Ascending aorta (tissue), 2 donors: ENCODE measurements around the gene CAPN1. TPM values are rescaled to one million over a fixed set of nuclear protein-coding genes. Genes with fewer than 3 reads are reported as not detected.
A peak's percentile ranks its signal among the peaks of the same experiment; 100 is the strongest.

Experiments used
- DNase-seq, 2 donors: peaks; one replicate each; pipeline ENCODE4 v3.0.0-alpha.2; 2019; ENCODE audit warnings: low spot score in 2 of 2
- H3K27ac ChIP-seq, 2 donors: fragments of 200-600 bp; sonication (generic); one replicate each; pipeline ENCODE4 v1.5.1; 2016 to 2017; ENCODE audit warnings: mild to moderate bottlenecking in 1 of 2
- H3K27me3 ChIP-seq: fragments of 200-600 bp; sonication (generic); one replicate; pipeline ENCODE4 v1.5.1; 2017
- H3K36me3 ChIP-seq, 2 donors: fragments of 200-600 bp; sonication (generic); one replicate each; pipeline ENCODE4 v1.5.1; 2016
- H3K4me1 ChIP-seq, 2 donors: fragments of 200-600 bp; sonication (generic); one replicate each; pipeline ENCODE4 v1.5.1; 2016 to 2017; ENCODE audit warnings: mild to moderate bottlenecking in 1 of 2
- H3K4me3 ChIP-seq, 2 donors: fragments of 200-600 bp; sonication (generic); one replicate each; pipeline ENCODE4 v1.5.1; 2016 to 2017; ENCODE audit warnings: mild to moderate bottlenecking in 1 of 2
- H3K9me3 ChIP-seq, 2 donors: fragments of 200-600 bp; sonication (generic); one replicate each; pipeline ENCODE4 v1.5.1; 2016
- intact Hi-C: fragments of 100-400 bp; cut with DNase I; formaldehyde crosslinking; loops from one replicate; pipeline ENCODE4 v1.15.1; 2023
- total RNA-seq: library from RNA; depleted of rRNA; stranded (reverse); fragments of >200 nt; gene quantifications from one replicate; pipeline ENCODE4 v1.1.0, GENCODE V29; 2016
- TF ChIP-seq, protein P1 (sequence below), 3 experiments: fragments of 200-600 bp in 2 of 3; fragments of 450-650 bp in 1 of 3; sonication (generic) in 2 of 3; IDR thresholded peaks; one replicate each; pipeline ENCODE4 v1.5.1; 2016 to 2019; ENCODE audit warnings: antibody characterized with exemption in 3 of 3, mild to moderate bottlenecking in 1 of 3, moderate library complexity in 1 of 3

CAPN1 gene
- total RNA-seq, 1 donor from 2014 or later: 239 TPM

DNA sequence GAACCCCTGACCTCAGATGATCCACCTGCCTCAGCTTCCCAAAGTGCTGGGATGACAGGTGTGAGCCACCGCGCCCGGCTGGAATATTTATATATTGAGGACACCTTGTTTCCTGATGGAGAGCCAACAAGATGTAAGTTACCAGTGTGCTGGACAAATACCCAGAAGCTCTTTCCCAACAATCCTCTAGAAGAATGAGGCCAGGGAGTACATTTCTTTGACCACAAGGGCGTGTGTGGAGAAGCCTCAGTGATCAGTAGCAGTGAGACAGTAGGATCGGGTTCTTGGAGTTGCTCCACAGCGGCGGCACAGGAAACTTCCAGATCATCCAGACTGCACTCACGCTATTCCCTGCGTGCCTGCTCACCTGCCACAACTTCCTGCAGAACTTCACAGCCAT is 69.7 kb downstream of the CAPN1 start:
- intact Hi-C loops: no loop called here
- Histone ChIP-seq H3K4me1 (no peaks in the 10 kb centered on the region), H3K36me3 (no peaks in the 10 kb centered on the region), H3K9me3 (no peaks in the 10 kb centered on the region), H3K27ac (no peak overlapping the region), H3K4me3 (no peak overlapping the region), H3K27me3 (no peaks in the 10 kb centered on the region)
- no peak for DNase-seq
- TF ChIP-seq, protein P1, sequence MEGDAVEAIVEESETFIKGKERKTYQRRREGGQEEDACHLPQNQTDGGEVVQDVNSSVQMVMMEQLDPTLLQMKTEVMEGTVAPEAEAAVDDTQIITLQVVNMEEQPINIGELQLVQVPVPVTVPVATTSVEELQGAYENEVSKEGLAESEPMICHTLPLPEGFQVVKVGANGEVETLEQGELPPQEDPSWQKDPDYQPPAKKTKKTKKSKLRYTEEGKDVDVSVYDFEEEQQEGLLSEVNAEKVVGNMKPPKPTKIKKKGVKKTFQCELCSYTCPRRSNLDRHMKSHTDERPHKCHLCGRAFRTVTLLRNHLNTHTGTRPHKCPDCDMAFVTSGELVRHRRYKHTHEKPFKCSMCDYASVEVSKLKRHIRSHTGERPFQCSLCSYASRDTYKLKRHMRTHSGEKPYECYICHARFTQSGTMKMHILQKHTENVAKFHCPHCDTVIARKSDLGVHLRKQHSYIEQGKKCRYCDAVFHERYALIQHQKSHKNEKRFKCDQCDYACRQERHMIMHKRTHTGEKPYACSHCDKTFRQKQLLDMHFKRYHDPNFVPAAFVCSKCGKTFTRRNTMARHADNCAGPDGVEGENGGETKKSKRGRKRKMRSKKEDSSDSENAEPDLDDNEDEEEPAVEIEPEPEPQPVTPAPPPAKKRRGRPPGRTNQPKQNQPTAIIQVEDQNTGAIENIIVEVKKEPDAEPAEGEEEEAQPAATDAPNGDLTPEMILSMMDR (IDR thresholded peaks at IDR 0.05): no peak

DNA sequence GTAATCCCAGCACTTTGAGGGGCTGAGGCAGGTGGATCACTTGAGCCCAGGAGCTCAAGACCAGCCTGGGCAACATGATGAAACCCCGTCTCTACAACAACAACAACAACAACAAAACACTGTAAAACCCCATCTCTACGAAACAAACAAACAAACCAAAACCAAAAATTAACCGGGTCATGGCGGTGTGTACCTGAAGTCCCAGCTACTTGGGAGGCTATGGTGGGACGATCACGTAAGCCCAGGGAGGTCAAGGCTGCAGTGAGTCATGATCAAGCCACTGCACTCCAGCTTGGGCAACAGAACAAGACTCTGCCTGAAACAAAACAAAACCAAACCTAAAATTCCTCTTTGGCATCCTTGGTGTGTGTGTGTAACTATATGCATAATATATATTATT is 73.0 kb downstream of the CAPN1 start:
- Histone ChIP-seq H3K4me1 (no peaks in the 10 kb centered on the region), H3K27ac (no peak overlapping the region), H3K9me3 (no peaks in the 10 kb centered on the region), H3K27me3 (no peaks in the 10 kb centered on the region), H3K4me3 (no peak overlapping the region), H3K36me3 (no peaks in the 10 kb centered on the region)
- TF ChIP-seq, protein P1 (IDR thresholded peaks at IDR 0.05): no peak
- intact Hi-C loops: no loop called here
- no peak for DNase-seq

DNA sequence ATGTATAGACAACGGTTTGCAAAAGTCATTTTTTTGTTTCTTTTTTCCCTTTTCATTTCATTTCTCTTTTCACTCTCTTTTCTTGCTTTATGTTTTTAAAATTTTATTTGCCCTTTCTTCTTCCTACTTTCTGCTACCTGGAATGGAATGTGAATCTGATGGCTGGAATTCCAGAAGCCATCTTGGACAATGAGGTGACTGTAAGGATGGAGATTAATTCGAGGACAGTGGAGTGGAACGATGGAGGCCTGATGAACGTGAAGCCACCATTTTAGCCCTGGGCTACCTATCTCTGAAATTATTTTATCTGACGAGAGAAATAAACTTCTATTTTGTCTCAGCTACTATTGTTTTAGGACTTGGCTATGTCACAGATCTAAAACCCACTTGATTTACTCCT is 77.3 kb downstream of the CAPN1 start:
- intact Hi-C loops: no loop called here
- Histone ChIP-seq H3K27me3 (no peaks in the 10 kb centered on the region), H3K4me1 (peaks cover 0 to 12% of the 10 kb centered on the region in 2 donors), H3K36me3 (no peaks in the 10 kb centered on the region), H3K27ac (no peak overlapping the region), H3K9me3 (no peaks in the 10 kb centered on the region), H3K4me3 (no peak overlapping the region)
- TF ChIP-seq, protein P1 (IDR thresholded peaks at IDR 0.05): no peak
- no peak for DNase-seq

DNA sequence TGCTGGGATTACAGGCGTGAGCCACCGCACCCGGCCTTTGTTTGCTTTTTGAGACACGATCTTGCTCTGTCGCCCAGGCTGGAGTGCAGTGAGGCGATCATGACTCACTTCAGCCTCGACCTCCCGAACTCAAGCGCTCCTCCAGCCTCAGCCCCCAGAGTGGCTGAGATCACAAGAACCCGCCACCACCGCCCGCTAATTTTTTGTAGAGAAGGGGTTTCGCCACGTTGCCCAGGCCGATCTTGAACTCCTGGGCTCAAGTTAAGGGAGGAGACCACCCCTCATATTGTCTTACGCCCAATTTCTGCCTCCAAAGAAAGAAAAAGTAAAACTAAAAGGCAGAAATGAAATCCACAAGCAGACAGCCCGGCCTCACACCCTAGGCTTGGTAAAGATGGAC is 78.6 kb downstream of the CAPN1 start:
- no peak for DNase-seq
- Histone ChIP-seq H3K9me3 (no peaks in the 10 kb centered on the region), H3K27ac (no peak overlapping the region), H3K27me3 (no peaks in the 10 kb centered on the region), H3K36me3 (no peaks in the 10 kb centered on the region), H3K4me1 (peaks cover 0 to 12% of the 10 kb centered on the region in 2 donors), H3K4me3 (no peak overlapping the region)
- TF ChIP-seq, protein P1 (IDR thresholded peaks at IDR 0.05): no peak
- intact Hi-C loops: no loop called here

DNA sequence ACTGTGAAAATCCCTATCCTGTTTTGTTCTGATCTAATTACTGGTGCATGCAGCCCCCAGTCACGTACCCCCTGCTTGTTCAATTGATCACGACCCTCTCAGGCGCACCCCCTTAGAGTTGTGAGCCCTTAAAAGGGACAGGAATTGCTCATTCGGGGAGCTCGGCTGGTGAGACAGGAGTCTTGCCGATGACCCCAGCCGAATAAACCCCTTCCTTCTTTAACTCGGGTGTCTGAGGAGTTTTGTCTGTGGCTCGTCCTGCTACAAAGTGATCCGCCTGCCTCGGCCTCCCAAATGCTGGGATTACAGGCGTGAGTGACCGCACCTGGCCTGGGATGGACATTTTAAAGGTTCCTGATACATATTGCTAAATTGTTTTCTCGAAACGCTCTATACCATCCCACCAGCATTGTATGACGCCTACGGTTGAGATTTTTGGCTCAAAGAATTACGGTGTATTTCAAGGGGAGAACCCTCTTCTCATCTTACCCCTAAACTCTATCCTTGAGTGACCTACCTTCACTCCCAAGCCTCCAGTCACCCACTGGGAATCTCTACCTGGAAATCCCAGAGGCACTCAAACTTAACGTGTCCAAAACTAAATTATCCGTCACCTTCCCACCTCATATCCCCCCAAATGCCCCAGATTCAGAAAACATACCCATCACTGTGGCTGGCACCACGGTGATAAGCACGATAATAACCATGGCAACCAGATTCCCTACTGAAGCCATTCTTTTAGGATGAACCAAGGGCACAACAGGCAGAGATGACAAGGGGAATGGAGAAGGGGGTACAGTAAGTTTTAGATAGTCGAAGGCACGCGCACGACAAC is 79.2 kb downstream of the CAPN1 start:
- Histone ChIP-seq H3K36me3 (no peaks in the 10 kb centered on the region), H3K9me3 (no peaks in the 10 kb centered on the region), H3K27me3 (no peaks in the 10 kb centered on the region), H3K4me3 (peak overlapping the region; percentile 59 to 85), H3K27ac (peak overlapping the region; percentile 84 to 90), H3K4me1 (peaks cover 0 to 12% of the 10 kb centered on the region in 2 donors)
- intact Hi-C loops: no loop called here
- DNase-seq: no peak
- TF ChIP-seq, protein P1 (IDR thresholded peaks at IDR 0.05): no peak

Other genes with a start within 250 kb of the CAPN1 start
- gene GPHA2, start 246.0 kb upstream of the CAPN1 start, total RNA-seq: not detected
- not detected for gene MAJIN, start 209.8 kb upstream of the CAPN1 start, total RNA-seq
- 0.21 TPM for gene BATF2, start 185.0 kb upstream of the CAPN1 start, total RNA-seq
- gene ARL2, start 167.8 kb upstream of the CAPN1 start, total RNA-seq: 187 TPM
- gene SNX15, start 154.5 kb upstream of the CAPN1 start, total RNA-seq: 25.1 TPM
- 19.6 TPM for gene SAC3D1, start 140.7 kb upstream of the CAPN1 start, total RNA-seq
- gene NAALADL1, start 123.4 kb upstream of the CAPN1 start, total RNA-seq: 56.8 TPM
- not detected for gene CDCA5, start 97.9 kb upstream of the CAPN1 start, total RNA-seq
- gene ZFPL1, start 97.7 kb upstream of the CAPN1 start, total RNA-seq: 93.6 TPM
- gene VPS51, start 85.7 kb upstream of the CAPN1 start, total RNA-seq: 226 TPM
- 10.6 TPM for gene TM7SF2, start 70.1 kb upstream of the CAPN1 start, total RNA-seq
- gene ZNHIT2, start 64.2 kb upstream of the CAPN1 start, total RNA-seq: 35.3 TPM
- 1,253 TPM for gene FAU, start 59.8 kb upstream of the CAPN1 start, total RNA-seq
- gene MRPL49, start 59.6 kb upstream of the CAPN1 start, total RNA-seq: 43.2 TPM
- 229 TPM for gene SYVN1, start 47.4 kb upstream of the CAPN1 start, total RNA-seq
- gene SPDYC, start 11.7 kb upstream of the CAPN1 start, total RNA-seq: not detected
- 27.4 TPM for gene POLA2, start 80.0 kb downstream of the CAPN1 start, total RNA-seq
- 20.6 TPM for gene CDC42EP2, start 132.9 kb downstream of the CAPN1 start, total RNA-seq
- 70.9 TPM for gene DPF2, start 151.9 kb downstream of the CAPN1 start, total RNA-seq
- gene TIGD3, start 172.8 kb downstream of the CAPN1 start, total RNA-seq: not detected
- 11.4 TPM for gene SLC25A45, start 200.7 kb downstream of the CAPN1 start, total RNA-seq
- gene FRMD8, start 204.7 kb downstream of the CAPN1 start, total RNA-seq: 99.3 TPM
- 180 TPM for gene NEAT1, start 240.9 kb downstream of the CAPN1 start, total RNA-seq